GM18505 (cell line): ENCODE measurements around the gene YEATS2.
"Not testable (repeated sequence)": the region's sequence is repeated elsewhere in the genome, so short reads cannot be mapped to it uniquely, and the experiment has no call there.

Experiments used
- ATAC-seq: cut with Tn5 transposase; IDR thresholded peaks from one replicate; pipeline ENCODE4 v1.9.1; 2021; ENCODE audit not compliant: unreplicated experiment
- POLR2A ChIP-seq: IDR thresholded peaks from 4 replicates; pipeline ENCODE4 v1.6.1; 2011; ENCODE audit warnings: borderline replicate concordance; ENCODE audit not compliant: insufficient read depth, insufficient read length; ENCODE audit errors: extremely low read depth

Gene YEATS2

GRCh38 chr3:183697610-183698317 is at the start of gene YEATS2:
Gene YEATS2 (plus strand): TSS chr3:183697797. CDS start chr3:183715163, 17,366 bp downstream.
- peak; percentile 82 for TF ChIP-seq POLR2A
- peak; percentile 79 for ATAC-seq

GRCh38 chr3:183650554-183650953 is 47.0 kb upstream of the YEATS2 start:
- ATAC-seq = no peak
- TF ChIP-seq POLR2A = no peak

- ATAC-seq = no peak
- no peak for TF ChIP-seq POLR2A
These were observed 44.2 kb upstream of the YEATS2 start for GRCh38 chr3:183653209-183654064.

- ATAC-seq = no peak
- TF ChIP-seq POLR2A = no peak
These were observed 42.9 kb upstream of the YEATS2 start for GRCh38 chr3:183654727-183655126.

- ATAC-seq = no peak
- TF ChIP-seq POLR2A = no peak
These were observed 35.5 kb upstream of the YEATS2 start for GRCh38 chr3:183662099-183662498.

- no peak for ATAC-seq
- no peak for TF ChIP-seq POLR2A
These were observed 32.6 kb upstream of the YEATS2 start for GRCh38 chr3:183664913-183665381.

GRCh38 chr3:183680061-183680460 is 17.5 kb upstream of the YEATS2 start:
- no peak for TF ChIP-seq POLR2A

GRCh38 chr3:183687705-183688104 is 9.9 kb upstream of the YEATS2 start:
- no peak for TF ChIP-seq POLR2A
- ATAC-seq = no peak

More at GRCh38 chr3:183680061-183680460, 17.5 kb upstream of the YEATS2 start:
- ATAC-seq = no peak

- ATAC-seq = no peak
- no peak for TF ChIP-seq POLR2A
These were observed 8.7 kb upstream of the YEATS2 start for GRCh38 chr3:183688874-183689273.

- not testable (repeated sequence) for ATAC-seq
These were observed 8.0 kb upstream of the YEATS2 start for GRCh38 chr3:183689621-183690020.

GRCh38 chr3:183690402-183690995 is 7.1 kb upstream of the YEATS2 start:
- TF ChIP-seq POLR2A = no peak
- ATAC-seq = no peak

GRCh38 chr3:183692436-183692835 is 5.2 kb upstream of the YEATS2 start:
- ATAC-seq = no peak
- no peak for TF ChIP-seq POLR2A

GRCh38 chr3:183695569-183696364 is 1.8 kb upstream of the YEATS2 start:
- TF ChIP-seq POLR2A = no peak
- no peak for ATAC-seq

- no peak for ATAC-seq
- no peak for TF ChIP-seq POLR2A
These were observed 431 bp upstream of the YEATS2 start for GRCh38 chr3:183697123-183697609.
